HCT116 (cell line): ENCODE data around the gene FARP1. TPM values are rescaled to one million over a fixed set of nuclear protein-coding genes. Genes with fewer than 3 reads are reported as not detected.

Source experiments
- ATAC-seq: fragments of 200-7000 bp; cut with Tn5 transposase; 2 replicates; pipeline ENCODE4 v1.9.1; 2020; ENCODE audit warnings: mild to moderate bottlenecking, moderate library complexity
- BruUV-seq: library from RNA; stranded (reverse); fragments of 400-500 nt; replicated peaks from 2 replicates; lab custom pipeline; 2021; lab: Mats Ljungman, UMichigan
- CTCF ChIA-PET: fragments of 300-600 bp; sonication (Branson Sonifier 250); formaldehyde crosslinking; loops from one replicate; lab custom pipeline; 2021; ENCODE audit warnings: antibody characterized with exemption; lab: Charles Lee
- POLR2A ChIA-PET: fragments of 300-600, 350-600 bp; sonication (Branson Sonifier 250); formaldehyde crosslinking; loops from one replicate; lab custom pipeline; 2021; ENCODE audit warnings: antibody characterized with exemption; lab: Charles Lee
- RAD21 ChIA-PET, 2 experiments: fragments of 300-600 bp; sonication (Branson Sonifier 250); formaldehyde crosslinking; loops; one replicate each; lab custom pipeline; 2023; ENCODE audit warnings: low total read pairs in 2 of 2; ENCODE audit not compliant: uncharacterized antibody in 2 of 2, unreplicated experiment in 2 of 2, low non-redundant PET in 1 of 2; lab: Charles Lee
- DNase-seq: peaks from one replicate; pipeline ENCODE4 v3.0.0-alpha.2; 2010; ENCODE audit warnings: low read depth, low spot score
- H2AFZ ChIP-seq: fragments of 200-600 bp; shearing (Covaris generic), sonication (generic); 2 replicates; pipeline ENCODE4 v1.6.1; 2017; ENCODE audit warnings: low read depth, mixed run types, mixed read lengths, antibody characterized with exemption, low read length; ENCODE audit not compliant: poor library complexity, severe bottlenecking
- H3K27ac ChIP-seq: 2 replicates; pipeline ENCODE4 v1.5.1; 2012; ENCODE audit warnings: low read depth, low read length
- H3K27me3 ChIP-seq: fragments of 200-600 bp; sonication (generic); 2 replicates; pipeline ENCODE4 v1.6.1; 2016; ENCODE audit warnings: mixed run types, low read length, mixed read lengths; ENCODE audit not compliant: insufficient read depth
- H3K36me3 ChIP-seq, 2 experiments: fragments of 200-500 bp in 1 of 2; fragments of 200-600 bp in 1 of 2; sonication (Bioruptor generic) in 1 of 2; sonication (generic) in 1 of 2; 2 replicates each; pipeline versions ENCODE4 v1.5.1 to v1.6.1; 2014 to 2016; ENCODE audit warnings: low read length in 2 of 2, inconsistent platforms in 1 of 2, mixed read lengths in 1 of 2, mixed run types in 1 of 2; ENCODE audit not compliant: insufficient read depth in 2 of 2, control insufficient read depth in 1 of 2
- H3K4me1 ChIP-seq, 2 experiments: fragments of 200-600 bp in 1 of 2; sonication (generic) in 1 of 2; 2 replicates each; pipeline versions ENCODE4 v1.5.1 to v1.6.1; 2012 to 2017; ENCODE audit warnings: low read length in 2 of 2, inconsistent platforms in 1 of 2, mild to moderate bottlenecking in 1 of 2, mixed read lengths in 1 of 2, mixed run types in 1 of 2, moderate library complexity in 1 of 2; ENCODE audit not compliant: insufficient read depth in 2 of 2, control insufficient read depth in 1 of 2
- H3K4me2 ChIP-seq: fragments of 200-600 bp; sonication (generic); 2 replicates; pipeline ENCODE4 v1.6.1; 2017; ENCODE audit warnings: mixed run types, low read length, mixed read lengths
- H3K4me3 ChIP-seq, 2 experiments: fragments of 200-600 bp in 1 of 2; sonication (generic) in 1 of 2; replicated peaks in 1 of 2; 2 replicates each; pipeline ENCODE4 v1.5.1; 2011 to 2016; ENCODE audit warnings: low read length in 2 of 2, control low read depth in 1 of 2, low read depth in 1 of 2, mild to moderate bottlenecking in 1 of 2, mixed read lengths in 1 of 2, mixed run types in 1 of 2
- H3K79me2 ChIP-seq: fragments of 200-600 bp; sonication (generic); 2 replicates; pipeline ENCODE4 v1.6.1; 2017; ENCODE audit warnings: mild to moderate bottlenecking, mixed run types, low read length, moderate library complexity, mixed read lengths; ENCODE audit not compliant: insufficient read depth
- H3K9ac ChIP-seq: fragments of 200-600 bp; sonication (generic); 2 replicates; pipeline ENCODE4 v1.6.1; 2016; ENCODE audit warnings: low read length, mixed read lengths
- H3K9me2 ChIP-seq: fragments of 200-600 bp; sonication (generic), shearing (Covaris generic); 2 replicates; pipeline ENCODE4 v1.6.1; 2017; ENCODE audit warnings: mixed run types, mild to moderate bottlenecking, moderate library complexity; ENCODE audit not compliant: insufficient read depth
- H3K9me3 ChIP-seq, 2 experiments: fragments of 200-500 bp in 1 of 2; fragments of 200-600 bp in 1 of 2; sonication (Bioruptor generic) in 1 of 2; sonication (generic) in 1 of 2; 2 replicates each; pipeline ENCODE4 v1.6.1; 2014 to 2017; ENCODE audit warnings: low read length in 2 of 2, mixed read lengths in 2 of 2, inconsistent platforms in 1 of 2, low read depth in 1 of 2, mild to moderate bottlenecking in 1 of 2, mixed run types in 1 of 2, moderate library complexity in 1 of 2; ENCODE audit not compliant: control insufficient read depth in 1 of 2, insufficient read depth in 1 of 2
- H4K20me1 ChIP-seq: fragments of 200-600 bp; sonication (generic), shearing (Covaris generic); 2 replicates; pipeline ENCODE4 v1.6.1; 2017; ENCODE audit warnings: mixed run types, mild to moderate bottlenecking, moderate library complexity; ENCODE audit not compliant: insufficient read depth
- ATF3 ChIP-seq: IDR thresholded peaks from 2 replicates; pipeline ENCODE4 v1.6.1; 2012
- CEBPB ChIP-seq: IDR thresholded peaks from 2 replicates; pipeline ENCODE4 v1.6.1; 2012; ENCODE audit warnings: low read depth
- CTCF ChIP-seq, 3 experiments: fragments of 200-600 bp in 1 of 3; sonication (generic) in 1 of 3; IDR thresholded peaks in 2 of 3; conservative IDR thresholded peaks in 1 of 3; 2 replicates each; pipeline ENCODE4 v1.5.1; 2012 to 2017; ENCODE audit warnings: low read depth in 2 of 3, low read length in 2 of 3, antibody characterized with exemption in 1 of 3, borderline replicate concordance in 1 of 3, control low read depth in 1 of 3, mild to moderate bottlenecking in 1 of 3, mixed read lengths in 1 of 3, mixed run types in 1 of 3, moderate library complexity in 1 of 3; ENCODE audit not compliant: insufficient read depth in 1 of 3
- EZH2 ChIP-seq: fragments of 200-600 bp; sonication (generic); IDR thresholded peaks from 2 replicates; pipeline ENCODE4 v1.6.1; 2017; ENCODE audit warnings: antibody characterized with exemption, mixed run types
- EZH2phosphoT487 ChIP-seq: fragments of 200-600 bp; IDR thresholded peaks from 2 replicates; pipeline ENCODE4 v1.6.1; 2018; ENCODE audit warnings: antibody characterized with exemption, borderline replicate concordance
- FOSL1 ChIP-seq: IDR thresholded peaks from 2 replicates; pipeline ENCODE4 v1.6.1; 2012; ENCODE audit warnings: low read depth
- SRF ChIP-seq: IDR thresholded peaks from 2 replicates; pipeline ENCODE4 v1.6.1; 2012; ENCODE audit warnings: low read depth
- YY1 ChIP-seq: IDR thresholded peaks from 2 replicates; pipeline ENCODE4 v1.6.1; 2011; ENCODE audit warnings: low read length, low read depth, moderate library complexity, mild to moderate bottlenecking; ENCODE audit not compliant: insufficient replicate concordance; ENCODE audit errors: extremely low read depth
- ZFX ChIP-seq: fragments of 450-650 bp; IDR thresholded peaks from 2 replicates; pipeline ENCODE4 v1.6.1; 2017
- ZNF274 ChIP-seq: fragments of 200-500 bp; sonication (Bioruptor generic); IDR thresholded peaks from 2 replicates; pipeline ENCODE4 v1.6.1; 2014; ENCODE audit warnings: mild to moderate bottlenecking, low read depth, low read length, inconsistent platforms
- intact Hi-C: fragments of 100-400 bp; cut with micrococcal nuclease; formaldehyde crosslinking; loops from 2 replicates; pipeline ENCODE4 v1.10.0; 2022
- total RNA-seq: library from RNA; stranded (reverse); gene quantifications from one replicate; pipeline ENCODE4 v1.2.1, GENCODE V29; 2021; ENCODE audit not compliant: unreplicated experiment
- TF ChIP-seq, protein P1 (sequence below): IDR thresholded peaks from 2 replicates; pipeline ENCODE4 v1.6.1; 2012
- TF ChIP-seq, protein P2 (sequence below): IDR thresholded peaks from 2 replicates; pipeline ENCODE4 v1.6.1; 2011; ENCODE audit warnings: mild to moderate bottlenecking, low read length, moderate library complexity; ENCODE audit not compliant: insufficient replicate concordance; ENCODE audit errors: extremely low read depth

FARP1 gene
- total RNA-seq, 1 experiment from 2014 or later, result 30.5 TPM

- POLR2A ChIA-PET, result no interaction called here
- H3K9ac ChIP-seq, result no peak overlapping the region
- TF ChIP-seq, protein P1, sequence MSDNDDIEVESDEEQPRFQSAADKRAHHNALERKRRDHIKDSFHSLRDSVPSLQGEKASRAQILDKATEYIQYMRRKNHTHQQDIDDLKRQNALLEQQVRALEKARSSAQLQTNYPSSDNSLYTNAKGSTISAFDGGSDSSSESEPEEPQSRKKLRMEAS, result no peak
- TF ChIP-seq, protein P2, sequence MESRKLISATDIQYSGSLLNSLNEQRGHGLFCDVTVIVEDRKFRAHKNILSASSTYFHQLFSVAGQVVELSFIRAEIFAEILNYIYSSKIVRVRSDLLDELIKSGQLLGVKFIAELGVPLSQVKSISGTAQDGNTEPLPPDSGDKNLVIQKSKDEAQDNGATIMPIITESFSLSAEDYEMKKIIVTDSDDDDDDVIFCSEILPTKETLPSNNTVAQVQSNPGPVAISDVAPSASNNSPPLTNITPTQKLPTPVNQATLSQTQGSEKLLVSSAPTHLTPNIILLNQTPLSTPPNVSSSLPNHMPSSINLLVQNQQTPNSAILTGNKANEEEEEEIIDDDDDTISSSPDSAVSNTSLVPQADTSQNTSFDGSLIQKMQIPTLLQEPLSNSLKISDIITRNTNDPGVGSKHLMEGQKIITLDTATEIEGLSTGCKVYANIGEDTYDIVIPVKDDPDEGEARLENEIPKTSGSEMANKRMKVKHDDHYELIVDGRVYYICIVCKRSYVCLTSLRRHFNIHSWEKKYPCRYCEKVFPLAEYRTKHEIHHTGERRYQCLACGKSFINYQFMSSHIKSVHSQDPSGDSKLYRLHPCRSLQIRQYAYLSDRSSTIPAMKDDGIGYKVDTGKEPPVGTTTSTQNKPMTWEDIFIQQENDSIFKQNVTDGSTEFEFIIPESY, result no peak
- TF ChIP-seq ZNF274 (no peak), EZH2phosphoT487 (no peak), CTCF (IDR thresholded peaks at IDR 0.05 in 2 of 3, conservative IDR thresholded peaks at IDR 0.05 in 1 of 3; ENCODE audit: borderline replicate concordance in 1 of 3, insufficient read depth in 1 of 3, low read depth in 2 of 3, low read length in 2 of 3) (no peak), EZH2 (no peak), FOSL1 (no peak), ATF3 (no peak), SRF (no peak), ZFX (no peak), CEBPB (no peak), YY1 (no peak)
- TF ChIP-seq, all 23 proteins: peak for 0
- Histone ChIP-seq H3K9me2 (no peaks in the 10 kb centered on the region), H3K9me3 (no peaks in the 10 kb centered on the region), H3K27ac (no peak overlapping the region; the same call in 1 of the 2 replicates), H2AFZ (no peak overlapping the region), H3K27me3 (no peaks in the 10 kb centered on the region), H3K4me3 (no peak overlapping the region), H4K20me1 (0 out of 2 replicates have a peak, but pooled peaks cover 6% of the 10 kb centered on the region), H3K4me1 (peaks cover 0 to 4% of the 10 kb centered on the region in 2 experiments; a peak in 2 of 4 replicates), H3K79me2 (peaks cover 15% of the 10 kb centered on the region; the same call in 1 of the 2 replicates), H3K4me2 (no peak overlapping the region), H3K36me3 (peaks cover 11 to 23% of the 10 kb centered on the region in 2 experiments; a peak in 2 of 4 replicates)
- no peak for DNase-seq
- BruUV-seq, result no TSS peak
- intact Hi-C loops, result no loop called here
- ChIA-PET RAD21 (no interaction called here), CTCF (interaction anchor here (1.9 kb wide), 1 partner anchor 223 kb away, joined by 6 read pairs; no protein-coding TSS in a partner anchor)
- ATAC-seq, result no peak
Measured at GRCh38 chr13:98450539-98451111, 307.7 kb downstream of the FARP1 start.
